Muscle layer of duodenum (tissue), 2 donors: ENCODE measurements around the gene SDC3.
"Not testable (repeated sequence)": the region's sequence is repeated elsewhere in the genome, so short reads cannot be mapped to it uniquely, and the experiment has no call there.

Source experiments
- H3K27ac ChIP-seq: one replicate; pipeline ENCODE4 v1.7.0; 2013; ENCODE audit warnings: mild to moderate bottlenecking, low read length
- H3K27me3 ChIP-seq: one replicate; pipeline ENCODE4 v1.7.0; 2013; ENCODE audit warnings: low read depth, mild to moderate bottlenecking, control low read depth, low read length
- H3K36me3 ChIP-seq, 2 donors: one replicate each; pipeline ENCODE4 v1.7.0; 2013; ENCODE audit warnings: low read length in 2 of 2, control low read depth in 1 of 2, mild to moderate bottlenecking in 1 of 2; ENCODE audit not compliant: insufficient read depth in 2 of 2, control insufficient read depth in 1 of 2
- H3K4me1 ChIP-seq, 2 donors: one replicate each; pipeline ENCODE4 v1.7.0; 2013; ENCODE audit warnings: low read length in 2 of 2, mild to moderate bottlenecking in 2 of 2, control low read depth in 1 of 2, moderate library complexity in 1 of 2; ENCODE audit not compliant: insufficient read depth in 2 of 2, control insufficient read depth in 1 of 2
- H3K4me3 ChIP-seq, 2 donors: one replicate each; pipeline ENCODE4 v1.7.0; 2013; ENCODE audit warnings: low read length in 2 of 2, low read depth in 1 of 2, mild to moderate bottlenecking in 1 of 2
- H3K9me3 ChIP-seq, 2 donors: one replicate each; pipeline ENCODE4 v1.7.0; 2013; ENCODE audit warnings: low read length in 2 of 2, control low read depth in 1 of 2, mild to moderate bottlenecking in 1 of 2; ENCODE audit not compliant: control insufficient read depth in 1 of 2
- donor health status: healthy.

Gene SDC3

GRCh38 chr1:30870656-30871055, 37.9 kb downstream of the SDC3 start:
- H3K27ac ChIP-seq, result no peak overlapping the region
- peaks cover 0 to 8% of the 10 kb centered on the region in 2 donors for H3K9me3 ChIP-seq
- peaks cover 29 to 36% of the 10 kb centered on the region in 2 donors for H3K36me3 ChIP-seq
- no peaks in the 10 kb centered on the region for H3K4me1 ChIP-seq
- no peaks in the 10 kb centered on the region for H3K27me3 ChIP-seq
- H3K4me3 ChIP-seq, result no peak overlapping the region

GRCh38 chr1:30870035-30870434, 38.5 kb downstream of the SDC3 start:
- peaks cover 0 to 8% of the 10 kb centered on the region in 2 donors for H3K9me3 ChIP-seq

GRCh38 chr1:30868833-30869435, 39.6 kb downstream of the SDC3 start:
- Histone ChIP-seq H3K27me3 (no peaks in the 10 kb centered on the region), H3K36me3 (peaks cover 19 to 29% of the 10 kb centered on the region in 2 donors), H3K9me3 (peaks cover 0 to 8% of the 10 kb centered on the region in 2 donors), H3K4me3 (no peak overlapping the region), H3K27ac (no peak overlapping the region), H3K4me1 (no peaks in the 10 kb centered on the region)

More at GRCh38 chr1:30870035-30870434, 38.5 kb downstream of the SDC3 start:
- no peak overlapping the region for H3K27ac ChIP-seq
- no peak overlapping the region for H3K4me3 ChIP-seq
- no peaks in the 10 kb centered on the region for H3K4me1 ChIP-seq
- H3K27me3 ChIP-seq, result no peaks in the 10 kb centered on the region
- peaks cover 29 to 36% of the 10 kb centered on the region in 2 donors for H3K36me3 ChIP-seq

- H3K4me1 ChIP-seq, H3K27me3 ChIP-seq, H3K9me3 ChIP-seq, H3K27ac ChIP-seq, H3K4me3 ChIP-seq: not testable (repeated sequence)
- H3K36me3 ChIP-seq, result peaks cover 12 to 20% of the 10 kb centered on the region in 2 donors
These were observed 40.5 kb downstream of the SDC3 start for GRCh38 chr1:30868057-30868456.

- H3K36me3 ChIP-seq, result peaks cover 7 to 15% of the 10 kb centered on the region in 2 donors
These were observed 41.0 kb downstream of the SDC3 start for GRCh38 chr1:30867537-30867936.

GRCh38 chr1:30866594-30866993, 42.0 kb downstream of the SDC3 start:
- peaks cover 0 to 6% of the 10 kb centered on the region in 2 donors for H3K36me3 ChIP-seq
- no peak overlapping the region for H3K27ac ChIP-seq
- no peaks in the 10 kb centered on the region for H3K9me3 ChIP-seq
- H3K4me3 ChIP-seq, result no peak overlapping the region
- no peaks in the 10 kb centered on the region for H3K4me1 ChIP-seq
- H3K27me3 ChIP-seq, result no peaks in the 10 kb centered on the region

More at GRCh38 chr1:30867537-30867936, 41.0 kb downstream of the SDC3 start:
- H3K9me3 ChIP-seq, result peaks cover 0 to 2% of the 10 kb centered on the region in 2 donors
- H3K4me3 ChIP-seq, result no peak overlapping the region
- H3K4me1 ChIP-seq, result no peaks in the 10 kb centered on the region
- no peak overlapping the region for H3K27ac ChIP-seq
- H3K27me3 ChIP-seq, result no peaks in the 10 kb centered on the region

- Histone ChIP-seq H3K36me3 (no peaks in the 10 kb centered on the region), H3K4me1 (no peaks in the 10 kb centered on the region), H3K27ac (no peak overlapping the region), H3K27me3 (no peaks in the 10 kb centered on the region), H3K9me3 (no peaks in the 10 kb centered on the region), H3K4me3 (no peak overlapping the region)
These were observed 43.9 kb downstream of the SDC3 start for GRCh38 chr1:30864681-30865080.

GRCh38 chr1:30863858-30864604, 44.5 kb downstream of the SDC3 start:
- Histone ChIP-seq H3K4me1 (peaks cover 0 to under 1% of the 10 kb centered on the region in 2 donors), H3K9me3 (no peaks in the 10 kb centered on the region), H3K4me3 (no peak overlapping the region), H3K27me3 (no peaks in the 10 kb centered on the region), H3K36me3 (no peaks in the 10 kb centered on the region), H3K27ac (no peak overlapping the region)

DNA sequence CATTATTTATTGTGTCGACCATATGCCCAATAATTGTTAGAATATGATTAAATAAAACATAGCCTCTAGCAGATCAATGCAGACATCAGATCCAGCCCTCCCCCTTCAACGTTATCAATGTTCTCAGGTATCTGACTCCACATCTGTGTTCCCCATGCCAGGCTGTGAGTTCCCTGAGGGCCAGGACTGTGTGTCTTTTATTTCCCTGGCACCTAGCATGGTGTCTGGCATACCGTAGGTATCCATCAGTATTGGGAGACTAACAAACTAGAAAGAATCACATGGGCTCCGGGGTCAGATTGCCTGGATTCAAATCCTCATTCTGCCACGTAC, 48.3 kb downstream of the SDC3 start:
- Histone ChIP-seq H3K9me3 (no peaks in the 10 kb centered on the region), H3K36me3 (no peaks in the 10 kb centered on the region), H3K27ac (no peak overlapping the region), H3K27me3 (no peaks in the 10 kb centered on the region), H3K4me3 (no peak overlapping the region), H3K4me1 (peaks cover 0 to 16% of the 10 kb centered on the region in 2 donors)

DNA sequence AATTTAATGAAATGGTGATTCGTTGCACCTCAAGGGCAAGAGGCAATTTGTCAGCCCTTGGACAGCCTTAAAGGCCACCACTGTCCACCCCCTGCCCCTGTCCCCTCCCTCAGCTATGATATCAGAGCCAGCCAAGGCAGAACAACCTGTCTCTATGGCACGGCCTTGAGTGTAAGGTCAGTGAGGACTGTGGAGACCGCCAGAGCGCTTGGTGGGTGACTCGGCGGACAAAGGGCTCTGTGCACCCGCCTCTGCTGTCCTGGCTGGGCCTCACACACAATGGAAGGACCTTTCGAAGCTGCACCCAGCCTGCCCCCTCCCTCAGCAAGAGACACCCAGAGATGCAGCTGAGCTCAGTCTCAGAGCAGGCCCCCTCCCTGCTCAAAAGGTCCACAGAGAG, 50.6 kb downstream of the SDC3 start:
- no peak overlapping the region for H3K27ac ChIP-seq
- no peak overlapping the region for H3K4me3 ChIP-seq
- H3K4me1 ChIP-seq, result peaks cover 0 to 16% of the 10 kb centered on the region in 2 donors
- no peaks in the 10 kb centered on the region for H3K9me3 ChIP-seq
- no peaks in the 10 kb centered on the region for H3K27me3 ChIP-seq
- no peaks in the 10 kb centered on the region for H3K36me3 ChIP-seq

DNA sequence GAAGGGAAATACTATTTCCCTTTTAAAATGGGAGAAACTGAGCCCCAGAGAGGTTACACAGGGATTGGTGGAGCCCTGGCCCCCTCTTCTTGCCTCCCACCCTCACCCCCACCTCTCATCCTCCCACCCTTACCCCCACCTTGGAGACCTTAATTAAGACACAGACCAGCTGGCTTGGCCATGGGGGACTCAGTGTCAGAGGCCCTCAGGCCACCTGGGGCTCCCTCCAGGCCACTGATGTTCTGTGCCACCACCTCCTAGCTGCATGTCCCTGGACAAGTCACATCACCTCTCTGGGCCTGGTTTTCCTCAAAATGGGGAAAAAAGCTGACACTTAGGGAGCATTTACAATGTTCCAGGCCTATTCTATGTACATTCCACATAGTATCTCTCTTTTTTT, 51.5 kb downstream of the SDC3 start:
- H3K27me3 ChIP-seq, result no peaks in the 10 kb centered on the region
- peaks cover 0 to 16% of the 10 kb centered on the region in 2 donors for H3K4me1 ChIP-seq
- H3K36me3 ChIP-seq, result no peaks in the 10 kb centered on the region
- H3K4me3 ChIP-seq, result no peak overlapping the region
- no peaks in the 10 kb centered on the region for H3K9me3 ChIP-seq
- H3K27ac ChIP-seq, result no peak overlapping the region
